ENCODE results near the gene NLGN2. TPM values are rescaled to one million over a fixed set of nuclear protein-coding genes. Genes with fewer than 3 reads are reported as not detected.

Gene NLGN2
- total RNA-seq, 1 experiment from 2014 or later, result 16.5 TPM

GRCh38 chr17:7463372-7463846, 55.8 kb downstream of the NLGN2 start:
- DNase-seq (ENCODE audit: low read depth), result no peak

GRCh38 chr17:7464081-7464480, 56.4 kb downstream of the NLGN2 start:
- no peak for DNase-seq (ENCODE audit: low read depth)

DNA sequence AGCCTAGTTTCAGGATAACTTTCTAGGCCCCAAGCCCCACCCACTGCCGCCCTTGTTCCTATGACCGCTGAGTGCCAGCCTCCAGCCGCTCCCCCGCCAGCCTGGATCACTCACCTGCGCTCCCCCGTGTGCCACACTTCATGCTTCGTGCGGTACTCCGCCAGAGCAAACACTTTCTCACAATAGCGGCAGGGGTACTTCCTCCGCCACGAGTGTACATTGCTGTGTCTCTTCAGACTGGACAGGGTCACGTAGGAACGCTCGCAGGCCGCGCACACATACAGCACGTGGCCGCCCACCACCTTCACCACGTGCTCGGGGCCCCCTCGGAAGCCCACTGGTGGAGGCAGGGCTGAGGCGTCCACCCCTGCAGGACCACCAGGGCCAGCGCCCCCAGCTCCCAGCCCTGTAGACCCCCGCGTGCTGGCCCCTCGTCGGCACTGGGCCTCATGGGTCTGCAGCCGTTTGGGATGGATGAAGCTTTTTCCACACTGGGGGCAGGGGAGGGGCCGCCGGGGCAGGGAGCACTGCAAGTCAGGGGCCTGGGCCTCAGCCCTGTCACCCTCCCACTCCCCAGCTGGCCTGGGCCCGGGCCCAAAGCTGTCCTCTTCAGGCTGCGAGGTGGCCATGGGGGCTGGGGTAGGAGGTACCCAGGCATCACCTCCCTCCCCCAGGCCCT, 58.1 kb downstream of the NLGN2 start:
- no peak for DNase-seq (ENCODE audit: low read depth)

DNA sequence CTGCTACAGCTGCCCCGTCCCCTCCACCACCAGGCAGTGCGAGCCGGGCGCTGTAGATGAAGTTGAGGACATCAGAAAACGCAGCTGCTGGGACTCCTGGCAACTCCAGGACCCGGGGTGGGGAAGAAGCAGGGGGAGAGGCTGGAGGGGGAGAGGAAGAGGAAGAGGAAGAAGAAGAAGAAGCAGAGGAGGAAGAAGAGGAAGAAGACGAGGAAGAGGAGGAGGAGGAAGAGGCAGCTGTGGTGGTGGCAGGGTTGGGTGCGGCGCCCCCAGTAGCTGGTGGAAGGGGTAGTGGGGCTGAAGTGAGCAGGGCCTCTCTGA, 58.6 kb downstream of the NLGN2 start:
- no peak for DNase-seq (ENCODE audit: low read depth)

GRCh38 chr17:7466639-7467341, 59.1 kb downstream of the NLGN2 start:
- DNase-seq (ENCODE audit: low read depth), result peak; percentile 75

GRCh38 chr17:7467498-7467897, 59.9 kb downstream of the NLGN2 start:
- DNase-seq (ENCODE audit: low read depth), result no peak

DNA sequence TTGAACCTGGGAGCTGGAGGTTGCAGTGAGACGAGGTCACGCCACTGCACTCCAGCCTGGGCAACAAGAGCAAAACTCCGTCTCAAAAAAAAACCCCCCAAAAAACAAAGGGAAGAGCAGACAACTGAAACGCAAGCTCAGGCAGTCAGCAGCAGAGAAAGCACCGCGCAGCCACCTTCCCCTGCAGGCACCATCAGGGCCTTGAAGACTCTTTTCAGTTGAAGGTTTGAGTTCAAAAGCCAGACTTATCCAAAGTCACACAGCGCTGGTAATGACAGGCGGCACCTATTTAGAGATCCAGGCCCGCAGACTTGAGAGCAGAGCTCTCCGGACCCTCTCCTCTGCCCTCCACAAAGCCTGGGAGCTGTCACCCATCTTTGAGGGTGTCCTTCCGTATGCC, 60.6 kb downstream of the NLGN2 start:
- no peak for DNase-seq (ENCODE audit: low read depth)

DNA sequence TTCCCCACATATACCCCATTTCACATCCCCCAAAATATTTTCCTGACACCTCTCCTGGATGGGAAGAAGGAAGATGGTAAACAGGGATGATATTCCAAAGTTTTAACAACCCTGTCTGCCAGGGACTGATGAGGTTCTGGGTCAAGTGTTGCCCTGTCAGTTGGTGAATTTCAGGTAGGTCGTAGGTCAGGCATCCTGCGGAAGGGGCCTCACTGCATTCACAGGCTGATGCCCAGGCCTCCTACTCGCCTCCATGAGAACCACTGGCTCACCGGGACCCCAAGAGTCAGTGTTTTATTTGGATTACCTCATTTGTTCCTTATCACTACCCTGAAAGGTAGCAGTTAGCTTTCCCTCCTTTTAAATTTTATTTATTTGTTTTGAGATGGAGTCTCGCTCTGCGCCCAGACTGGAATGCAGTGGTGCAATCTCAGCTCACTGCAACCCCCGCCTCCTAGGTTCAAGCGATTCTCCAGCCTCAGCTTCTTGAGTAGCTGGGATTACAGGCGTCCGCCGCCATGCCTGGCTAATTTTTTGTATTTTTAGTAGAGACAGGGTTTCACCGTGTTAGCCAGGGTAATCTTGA, 61.3 kb downstream of the NLGN2 start:
- DNase-seq (ENCODE audit: low read depth), result no peak

Other genes with a start within 250 kb of the NLGN2 start
- gene ASGR1, start 228.5 kb upstream of the NLGN2 start, total RNA-seq (2014; rRNA removed; shearing (Covaris generic)), result not detected in 2 replicates
- gene DLG4, start 188.0 kb upstream of the NLGN2 start, total RNA-seq (2014; rRNA removed; shearing (Covaris generic)), result 4.7 and 7.8 TPM in 2 replicates
- gene ACADVL, start 187.9 kb upstream of the NLGN2 start, total RNA-seq (2014; rRNA removed; shearing (Covaris generic)), result 294 and 491 TPM in 2 replicates
- gene DVL2, start 173.3 kb upstream of the NLGN2 start, total RNA-seq (2014; rRNA removed; shearing (Covaris generic)), result 23.9 and 39.1 TPM in 2 replicates
- 49.6 and 53.3 TPM in 2 replicates for gene PHF23, start 168.4 kb upstream of the NLGN2 start, total RNA-seq (2014; rRNA removed; shearing (Covaris generic))
- 575 and 595 TPM in 2 replicates for gene GABARAP, start 165.4 kb upstream of the NLGN2 start, total RNA-seq (2014; rRNA removed; shearing (Covaris generic))
- gene CTDNEP1, start 156.1 kb upstream of the NLGN2 start, total RNA-seq (2014; rRNA removed; shearing (Covaris generic)), result 38.4 and 42.6 TPM in 2 replicates
- gene ELP5, start 155.6 kb upstream of the NLGN2 start, total RNA-seq (2014; rRNA removed; shearing (Covaris generic)), result 75.1 and 75.3 TPM in 2 replicates
- 0.10 and 2.4 TPM in 2 replicates for gene CLDN7, start 145.4 kb upstream of the NLGN2 start, total RNA-seq (2014; rRNA removed; shearing (Covaris generic))
- gene SLC2A4, start 126.1 kb upstream of the NLGN2 start, total RNA-seq (2014; rRNA removed; shearing (Covaris generic)), result 0.44 TPM in 1 of 2 replicates, not detected in the other
- gene YBX2, start 113.2 kb upstream of the NLGN2 start, total RNA-seq (2014; rRNA removed; shearing (Covaris generic)), result 0.39 and 0.79 TPM in 2 replicates
- 428 and 432 TPM in 2 replicates for gene EIF5A, start 100.2 kb upstream of the NLGN2 start, total RNA-seq (2014; rRNA removed; shearing (Covaris generic))
- 94.3 and 118 TPM in 2 replicates for gene GPS2, start 92.5 kb upstream of the NLGN2 start, total RNA-seq (2014; rRNA removed; shearing (Covaris generic))
- 3.6 and 8.0 TPM in 2 replicates for gene NEURL4, start 78.5 kb upstream of the NLGN2 start, total RNA-seq (2014; rRNA removed; shearing (Covaris generic))
- gene ACAP1, start 71.3 kb upstream of the NLGN2 start, total RNA-seq (2014; rRNA removed; shearing (Covaris generic)), result not detected in 2 replicates
- gene KCTD11, start 55.7 kb upstream of the NLGN2 start, total RNA-seq (2014; rRNA removed; shearing (Covaris generic)), result 3.5 and 7.1 TPM in 2 replicates
- gene TMEM95, start 52.7 kb upstream of the NLGN2 start, total RNA-seq (2014; rRNA removed; shearing (Covaris generic)), result not detected in 2 replicates
- gene TNK1, start 26.8 kb upstream of the NLGN2 start, total RNA-seq (2014; rRNA removed; shearing (Covaris generic)), result 0.62 and 0.67 TPM in 2 replicates
- 17.0 and 29.2 TPM in 2 replicates for gene PLSCR3, start 13.3 kb upstream of the NLGN2 start, total RNA-seq (2014; rRNA removed; shearing (Covaris generic))
- 122 and 146 TPM in 2 replicates for gene TMEM256, start 3.7 kb upstream of the NLGN2 start, total RNA-seq (2014; rRNA removed; shearing (Covaris generic))
- not detected in 2 replicates for gene SPEM1, start 12.5 kb downstream of the NLGN2 start, total RNA-seq (2014; rRNA removed; shearing (Covaris generic))
- gene SPEM2, start 17.8 kb downstream of the NLGN2 start, total RNA-seq (2014; rRNA removed; shearing (Covaris generic)), result not detected in 2 replicates
- not detected in 2 replicates for gene SPEM3, start 21.0 kb downstream of the NLGN2 start, total RNA-seq (2014; rRNA removed; shearing (Covaris generic))
- gene TMEM102, start 27.6 kb downstream of the NLGN2 start, total RNA-seq (2014; rRNA removed; shearing (Covaris generic)), result 5.3 and 10.0 TPM in 2 replicates
- gene FGF11, start 31.7 kb downstream of the NLGN2 start, total RNA-seq (2014; rRNA removed; shearing (Covaris generic)), result 3.7 and 5.0 TPM in 2 replicates
- 10.7 and 16.6 TPM in 2 replicates for gene CHRNB1, start 37.2 kb downstream of the NLGN2 start, total RNA-seq (2014; rRNA removed; shearing (Covaris generic))
- gene ZBTB4, start 71.8 kb downstream of the NLGN2 start, total RNA-seq (2014; rRNA removed; shearing (Covaris generic)), result 13.9 and 26.7 TPM in 2 replicates
- gene SLC35G6, start 73.6 kb downstream of the NLGN2 start, total RNA-seq (2014; rRNA removed; shearing (Covaris generic)), result not detected in 2 replicates
- gene POLR2A, start 76.5 kb downstream of the NLGN2 start, total RNA-seq (2014; rRNA removed; shearing (Covaris generic)), result 15.2 and 26.1 TPM in 2 replicates
- 13.3 and 20.3 TPM in 2 replicates for gene TNFSF12, start 141.2 kb downstream of the NLGN2 start, total RNA-seq (2014; rRNA removed; shearing (Covaris generic))
- gene TNFSF13, start 150.9 kb downstream of the NLGN2 start, total RNA-seq (2014; rRNA removed; shearing (Covaris generic)), result 3.2 and 4.2 TPM in 2 replicates
- 75.1 and 88.2 TPM in 2 replicates for gene SENP3, start 154.1 kb downstream of the NLGN2 start, total RNA-seq (2014; rRNA removed; shearing (Covaris generic))
- 120 and 147 TPM in 2 replicates for gene CD68, start 171.8 kb downstream of the NLGN2 start, total RNA-seq (2014; rRNA removed; shearing (Covaris generic))
- 216 and 398 TPM in 2 replicates for gene MPDU1, start 176.0 kb downstream of the NLGN2 start, total RNA-seq (2014; rRNA removed; shearing (Covaris generic))
- not detected in 2 replicates for gene SOX15, start 182.2 kb downstream of the NLGN2 start, total RNA-seq (2014; rRNA removed; shearing (Covaris generic))
- gene FXR2, start 207.1 kb downstream of the NLGN2 start, total RNA-seq (2014; rRNA removed; shearing (Covaris generic)), result 28.3 and 51.7 TPM in 2 replicates
- 36.3 and 37.4 TPM in 2 replicates for gene SAT2, start 220.0 kb downstream of the NLGN2 start, total RNA-seq (2014; rRNA removed; shearing (Covaris generic))
- gene SHBG, start 222.3 kb downstream of the NLGN2 start, total RNA-seq (2014; rRNA removed; shearing (Covaris generic)), result not detected in 2 replicates
- gene ATP1B2, start 243.1 kb downstream of the NLGN2 start, total RNA-seq (2014; rRNA removed; shearing (Covaris generic)), result 0.10 TPM in 1 of 2 replicates, not detected in the other

Measured in M059J (cell line).